PC-9 (cell line): Measurements from ENCODE around the gene KCNC1.

ENCODE experiments used
- EZH2 ChIP-seq: fragments of 200-600 bp; sonication (generic); IDR thresholded peaks from 2 replicates; pipeline ENCODE4 v1.8.0; 2017; ENCODE audit warnings: antibody characterized with exemption, low read depth
- TF ChIP-seq, protein P1 (sequence below): fragments of 200-600 bp; sonication (generic); conservative IDR thresholded peaks from 2 replicates; pipeline ENCODE4 v1.6.1; 2017; ENCODE audit warnings: mixed run types, antibody characterized with exemption, mild to moderate bottlenecking, moderate library complexity

DNA sequence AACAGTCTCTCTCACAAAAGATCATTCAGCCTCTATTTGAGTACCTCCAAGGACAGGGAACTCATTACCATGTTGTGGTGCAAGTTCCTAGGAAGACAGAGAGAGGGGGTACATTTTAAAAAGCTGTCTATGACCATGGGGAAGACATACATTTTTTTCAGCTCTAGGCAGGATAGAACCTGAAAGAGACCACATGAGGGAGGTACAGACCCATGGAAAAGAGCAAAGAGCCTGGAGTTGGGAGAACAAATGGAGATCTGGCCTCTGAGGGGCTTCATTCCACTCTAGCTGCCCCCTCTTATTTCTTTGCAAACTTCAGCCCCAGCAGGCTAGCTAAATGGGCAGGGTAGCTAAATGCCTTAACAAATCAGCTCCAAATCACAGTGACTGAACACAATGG lies 36.3 kb downstream of the KCNC1 start:
- TF ChIP-seq, protein P1, sequence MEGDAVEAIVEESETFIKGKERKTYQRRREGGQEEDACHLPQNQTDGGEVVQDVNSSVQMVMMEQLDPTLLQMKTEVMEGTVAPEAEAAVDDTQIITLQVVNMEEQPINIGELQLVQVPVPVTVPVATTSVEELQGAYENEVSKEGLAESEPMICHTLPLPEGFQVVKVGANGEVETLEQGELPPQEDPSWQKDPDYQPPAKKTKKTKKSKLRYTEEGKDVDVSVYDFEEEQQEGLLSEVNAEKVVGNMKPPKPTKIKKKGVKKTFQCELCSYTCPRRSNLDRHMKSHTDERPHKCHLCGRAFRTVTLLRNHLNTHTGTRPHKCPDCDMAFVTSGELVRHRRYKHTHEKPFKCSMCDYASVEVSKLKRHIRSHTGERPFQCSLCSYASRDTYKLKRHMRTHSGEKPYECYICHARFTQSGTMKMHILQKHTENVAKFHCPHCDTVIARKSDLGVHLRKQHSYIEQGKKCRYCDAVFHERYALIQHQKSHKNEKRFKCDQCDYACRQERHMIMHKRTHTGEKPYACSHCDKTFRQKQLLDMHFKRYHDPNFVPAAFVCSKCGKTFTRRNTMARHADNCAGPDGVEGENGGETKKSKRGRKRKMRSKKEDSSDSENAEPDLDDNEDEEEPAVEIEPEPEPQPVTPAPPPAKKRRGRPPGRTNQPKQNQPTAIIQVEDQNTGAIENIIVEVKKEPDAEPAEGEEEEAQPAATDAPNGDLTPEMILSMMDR, result no peak
- no peak for TF ChIP-seq EZH2
